ENCODE data around the gene CMIP. TPM values are rescaled to one million over a fixed set of nuclear protein-coding genes. Genes with fewer than 3 reads are reported as not detected.
"Not testable (repeated sequence)": the region's sequence is repeated elsewhere in the genome, so short reads cannot be mapped to it uniquely, and the experiment has no call there.

Gene CMIP
- polyA plus RNA-seq, 1 donor from 2014 or later: 15.1 TPM

- TF ChIP-seq SMC3 (conservative IDR thresholded peaks at IDR 0.05; ENCODE audit: poor library complexity): no peak
- TF ChIP-seq EZH2 (IDR thresholded peaks at IDR 0.05; ENCODE audit: borderline replicate concordance, insufficient read depth, low read length, poor library complexity, severe bottlenecking): no peak
- TF ChIP-seq TAF1 (IDR thresholded peaks at IDR 0.05; ENCODE audit: low read depth): no peak
- TF ChIP-seq RAD21 (conservative IDR thresholded peaks at IDR 0.05): no peak
- TF ChIP-seq POLR2AphosphoS5 (IDR thresholded peaks at IDR 0.05): no peak
- TF ChIP-seq REST (IDR thresholded peaks at IDR 0.05; ENCODE audit: borderline replicate concordance): no peak
- no peak for TF ChIP-seq EP300 (conservative IDR thresholded peaks at IDR 0.05; ENCODE audit: poor library complexity, severe bottlenecking)
- TF ChIP-seq MXI1 (conservative IDR thresholded peaks at IDR 0.05; ENCODE audit: poor library complexity, severe bottlenecking): no peak
- TF ChIP-seq CTCF (IDR thresholded peaks at IDR 0.05; ENCODE audit: poor library complexity, severe bottlenecking): no peak
- Histone ChIP-seq H3K4me2 (ENCODE audit: low read length) (no peak overlapping the region), H3K9me2 (ENCODE audit: insufficient read depth, low read length) (no peaks in the 10 kb centered on the region)
These were observed 23.5 kb upstream of the CMIP start for GRCh38 chr16:81421126-81421525.

GRCh38 chr16:81421536-81421935 is 23.1 kb upstream of the CMIP start:
- Histone ChIP-seq H3F3A (ENCODE audit: insufficient read depth, low read length, poor library complexity, severe bottlenecking) (no peaks in the 10 kb centered on the region), H3K9me2 (ENCODE audit: insufficient read depth, low read length) (no peaks in the 10 kb centered on the region), H3K27ac (ENCODE audit: low read length) (no peak overlapping the region), H2AFZ (ENCODE audit: low read depth, low read length) (no peak overlapping the region), H3K36me3 (ENCODE audit: insufficient read depth, low read length) (no peaks in the 10 kb centered on the region), H3K4me2 (ENCODE audit: low read length) (no peak overlapping the region), H3K4me3 (ENCODE audit: low read length) (no peak overlapping the region), H3K9ac (ENCODE audit: low read length) (no peak overlapping the region), H4K20me1 (ENCODE audit: insufficient read depth) (no peaks in the 10 kb centered on the region), H3K27me3 (ENCODE audit: insufficient read depth, low read depth, low read length) (no peaks in the 10 kb centered on the region), H3K79me2 (replicated peaks; ENCODE audit: insufficient read depth, low read length) (no peaks in the 10 kb centered on the region), H3K9me3 (ENCODE audit: low read length) (no peaks in the 10 kb centered on the region)
- no peak for TF ChIP-seq CTCF (IDR thresholded peaks at IDR 0.05; ENCODE audit: poor library complexity, severe bottlenecking)
- no peak for TF ChIP-seq SMC3 (conservative IDR thresholded peaks at IDR 0.05; ENCODE audit: poor library complexity)
- no peak for TF ChIP-seq EP300 (conservative IDR thresholded peaks at IDR 0.05; ENCODE audit: poor library complexity, severe bottlenecking)
- no peak for TF ChIP-seq POLR2AphosphoS5 (IDR thresholded peaks at IDR 0.05)
- TF ChIP-seq MXI1 (conservative IDR thresholded peaks at IDR 0.05; ENCODE audit: poor library complexity, severe bottlenecking): no peak
- no peak for TF ChIP-seq TAF1 (IDR thresholded peaks at IDR 0.05; ENCODE audit: low read depth)
- no peak for TF ChIP-seq EZH2 (IDR thresholded peaks at IDR 0.05; ENCODE audit: borderline replicate concordance, insufficient read depth, low read length, poor library complexity, severe bottlenecking)
- no peak for TF ChIP-seq REST (IDR thresholded peaks at IDR 0.05; ENCODE audit: borderline replicate concordance)
- no peak for TF ChIP-seq RAD21 (conservative IDR thresholded peaks at IDR 0.05)

More at GRCh38 chr16:81421126-81421525, 23.5 kb upstream of the CMIP start:
- Histone ChIP-seq H3K36me3 (ENCODE audit: insufficient read depth, low read length) (no peaks in the 10 kb centered on the region), H3K9me3 (ENCODE audit: low read length) (no peaks in the 10 kb centered on the region), H3K27ac (ENCODE audit: low read length) (no peak overlapping the region), H3K4me3 (ENCODE audit: low read length) (no peak overlapping the region), H4K20me1 (ENCODE audit: insufficient read depth) (no peaks in the 10 kb centered on the region), H3K79me2 (replicated peaks; ENCODE audit: insufficient read depth, low read length) (no peaks in the 10 kb centered on the region), H2AFZ (ENCODE audit: low read depth, low read length) (no peak overlapping the region), H3K9ac (ENCODE audit: low read length) (no peak overlapping the region), H3K27me3 (ENCODE audit: insufficient read depth, low read depth, low read length) (no peaks in the 10 kb centered on the region), H3F3A (ENCODE audit: insufficient read depth, low read length, poor library complexity, severe bottlenecking) (no peaks in the 10 kb centered on the region)

- not testable (repeated sequence) for H3K36me3 ChIP-seq (ENCODE audit: insufficient read depth, low read length); H3K27me3 ChIP-seq (ENCODE audit: insufficient read depth, low read depth, low read length); H3K79me2 ChIP-seq (replicated peaks; ENCODE audit: insufficient read depth, low read length); H3K9me3 ChIP-seq (ENCODE audit: low read length); H3K9ac ChIP-seq (ENCODE audit: low read length); H4K20me1 ChIP-seq (ENCODE audit: insufficient read depth); H2AFZ ChIP-seq (ENCODE audit: low read depth, low read length); H3F3A ChIP-seq (ENCODE audit: insufficient read depth, low read length, poor library complexity, severe bottlenecking); H3K4me3 ChIP-seq (ENCODE audit: low read length); H3K27ac ChIP-seq (ENCODE audit: low read length); H3K4me2 ChIP-seq (ENCODE audit: low read length); H3K9me2 ChIP-seq (ENCODE audit: insufficient read depth, low read length)
These were observed 22.5 kb upstream of the CMIP start for GRCh38 chr16:81422153-81422552.
